ENCODE measurements around the gene EVI5L.

EVI5L gene

GRCh38 chr19:7850000-7850813 is 20.2 kb downstream of the EVI5L start:
- no peaks in the 10 kb centered on the region for H3K9me3 ChIP-seq (ENCODE audit: control insufficient read depth in 5 of 5, low read length in 5 of 5)
- H3K9ac ChIP-seq (ENCODE audit: low read length in 5 of 5) = no peak overlapping the region
- H3K27ac ChIP-seq (ENCODE audit: low read depth, low read length) = no peak overlapping the region
- H3K36me3 ChIP-seq (ENCODE audit: control insufficient read depth in 5 of 5, insufficient read depth in 5 of 5, low read length in 5 of 5) = peaks cover 0 to 17% (median 6%) of the 10 kb centered on the region in 5 donors
- H3K4me3 ChIP-seq (ENCODE audit: low read depth in 1 of 5, low read length in 5 of 5) = no peak overlapping the region
- no peaks in the 10 kb centered on the region for H3K27me3 ChIP-seq (ENCODE audit: control insufficient read depth in 5 of 5, insufficient read depth in 4 of 5, low read length in 5 of 5)
- H3K4me1 ChIP-seq (ENCODE audit: control insufficient read depth in 5 of 5, insufficient read depth in 5 of 5, low read length in 5 of 5) = peaks cover 0 to 5% (median 2%) of the 10 kb centered on the region in 5 donors

- no peaks in the 10 kb centered on the region for H3K27me3 ChIP-seq (ENCODE audit: control insufficient read depth in 5 of 5, insufficient read depth in 4 of 5, low read length in 5 of 5)
- peaks cover 0 to 5% (median 2%) of the 10 kb centered on the region in 5 donors for H3K4me1 ChIP-seq (ENCODE audit: control insufficient read depth in 5 of 5, insufficient read depth in 5 of 5, low read length in 5 of 5)
- H3K9me3 ChIP-seq (ENCODE audit: control insufficient read depth in 5 of 5, low read length in 5 of 5) = no peaks in the 10 kb centered on the region
- no peak overlapping the region for H3K4me3 ChIP-seq (ENCODE audit: low read depth in 1 of 5, low read length in 5 of 5)
- H3K27ac ChIP-seq (ENCODE audit: low read depth, low read length) = no peak overlapping the region
- H3K36me3 ChIP-seq (ENCODE audit: control insufficient read depth in 5 of 5, insufficient read depth in 5 of 5, low read length in 5 of 5) = peaks cover 0 to 20% (median 6%) of the 10 kb centered on the region in 5 donors
- H3K9ac ChIP-seq (ENCODE audit: low read length in 5 of 5) = no peak overlapping the region
These were observed 21.1 kb downstream of the EVI5L start for GRCh38 chr19:7850945-7851622.

GRCh38 chr19:7851623-7852500 is 21.8 kb downstream of the EVI5L start:
- peaks cover 0 to 5% (median 2%) of the 10 kb centered on the region in 5 donors for H3K4me1 ChIP-seq (ENCODE audit: control insufficient read depth in 5 of 5, insufficient read depth in 5 of 5, low read length in 5 of 5)
- H3K36me3 ChIP-seq (ENCODE audit: control insufficient read depth in 5 of 5, insufficient read depth in 5 of 5, low read length in 5 of 5) = peaks cover 0 to 20% (median 6%) of the 10 kb centered on the region in 5 donors
- H3K27ac ChIP-seq (ENCODE audit: low read depth, low read length) = no peak overlapping the region
- no peaks in the 10 kb centered on the region for H3K9me3 ChIP-seq (ENCODE audit: control insufficient read depth in 5 of 5, low read length in 5 of 5)
- no peak overlapping the region for H3K9ac ChIP-seq (ENCODE audit: low read length in 5 of 5)
- no peaks in the 10 kb centered on the region for H3K27me3 ChIP-seq (ENCODE audit: control insufficient read depth in 5 of 5, insufficient read depth in 4 of 5, low read length in 5 of 5)
- H3K4me3 ChIP-seq (ENCODE audit: low read depth in 1 of 5, low read length in 5 of 5) = no peak overlapping the region

GRCh38 chr19:7852851-7853769 is 23.1 kb downstream of the EVI5L start:
- peaks cover 0 to 5% (median 2%) of the 10 kb centered on the region in 5 donors for H3K4me1 ChIP-seq (ENCODE audit: control insufficient read depth in 5 of 5, insufficient read depth in 5 of 5, low read length in 5 of 5)
- no peak overlapping the region for H3K9ac ChIP-seq (ENCODE audit: low read length in 5 of 5)
- peaks cover 0 to 20% (median 6%) of the 10 kb centered on the region in 5 donors for H3K36me3 ChIP-seq (ENCODE audit: control insufficient read depth in 5 of 5, insufficient read depth in 5 of 5, low read length in 5 of 5)
- no peak overlapping the region for H3K27ac ChIP-seq (ENCODE audit: low read depth, low read length)
- H3K9me3 ChIP-seq (ENCODE audit: control insufficient read depth in 5 of 5, low read length in 5 of 5) = no peaks in the 10 kb centered on the region
- no peaks in the 10 kb centered on the region for H3K27me3 ChIP-seq (ENCODE audit: control insufficient read depth in 5 of 5, insufficient read depth in 4 of 5, low read length in 5 of 5)
- no peak overlapping the region for H3K4me3 ChIP-seq (ENCODE audit: low read depth in 1 of 5, low read length in 5 of 5)

- Histone ChIP-seq H3K4me3 (ENCODE audit: low read depth in 1 of 5, low read length in 5 of 5) (no peak overlapping the region), H3K27ac (ENCODE audit: low read depth, low read length) (no peak overlapping the region), H3K9me3 (ENCODE audit: control insufficient read depth in 5 of 5, low read length in 5 of 5) (no peaks in the 10 kb centered on the region), H3K36me3 (ENCODE audit: control insufficient read depth in 5 of 5, insufficient read depth in 5 of 5, low read length in 5 of 5) (peaks cover 0 to 24% (median 6%) of the 10 kb centered on the region in 5 donors), H3K4me1 (ENCODE audit: control insufficient read depth in 5 of 5, insufficient read depth in 5 of 5, low read length in 5 of 5) (peaks cover 0 to 5% (median 2%) of the 10 kb centered on the region in 5 donors), H3K27me3 (ENCODE audit: control insufficient read depth in 5 of 5, insufficient read depth in 4 of 5, low read length in 5 of 5) (no peaks in the 10 kb centered on the region), H3K9ac (ENCODE audit: low read length in 5 of 5) (no peak overlapping the region)
These were observed 23.7 kb downstream of the EVI5L start for GRCh38 chr19:7853770-7854128.

GRCh38 chr19:7855426-7856108 is 25.5 kb downstream of the EVI5L start:
- H3K36me3 ChIP-seq (ENCODE audit: control insufficient read depth in 5 of 5, insufficient read depth in 5 of 5, low read length in 5 of 5) = peaks cover 0 to 22% (median 6%) of the 10 kb centered on the region in 5 donors
- peaks cover 0 to 6% (median 5%) of the 10 kb centered on the region in 5 donors for H3K27me3 ChIP-seq (ENCODE audit: control insufficient read depth in 5 of 5, insufficient read depth in 4 of 5, low read length in 5 of 5)
- H3K27ac ChIP-seq (ENCODE audit: low read depth, low read length) = no peak overlapping the region
- H3K4me3 ChIP-seq (ENCODE audit: low read depth in 1 of 5, low read length in 5 of 5) = no peak overlapping the region
- H3K9ac ChIP-seq (ENCODE audit: low read length in 5 of 5) = no peak overlapping the region
- no peaks in the 10 kb centered on the region for H3K9me3 ChIP-seq (ENCODE audit: control insufficient read depth in 5 of 5, low read length in 5 of 5)
- H3K4me1 ChIP-seq (ENCODE audit: control insufficient read depth in 5 of 5, insufficient read depth in 5 of 5, low read length in 5 of 5) = peaks cover 0 to 5% (median 2%) of the 10 kb centered on the region in 5 donors

GRCh38 chr19:7856109-7856591 is 26.1 kb downstream of the EVI5L start:
- H3K27ac ChIP-seq (ENCODE audit: low read depth, low read length) = no peak overlapping the region
- H3K4me1 ChIP-seq (ENCODE audit: control insufficient read depth in 5 of 5, insufficient read depth in 5 of 5, low read length in 5 of 5) = peaks cover 0 to 5% (median 2%) of the 10 kb centered on the region in 5 donors
- H3K27me3 ChIP-seq (ENCODE audit: control insufficient read depth in 5 of 5, insufficient read depth in 4 of 5, low read length in 5 of 5) = peaks cover 0 to 11% (median 9%) of the 10 kb centered on the region in 5 donors
- no peak overlapping the region for H3K4me3 ChIP-seq (ENCODE audit: low read depth in 1 of 5, low read length in 5 of 5)
- no peak overlapping the region for H3K9ac ChIP-seq (ENCODE audit: low read length in 5 of 5)
- no peaks in the 10 kb centered on the region for H3K9me3 ChIP-seq (ENCODE audit: control insufficient read depth in 5 of 5, low read length in 5 of 5)
- H3K36me3 ChIP-seq (ENCODE audit: control insufficient read depth in 5 of 5, insufficient read depth in 5 of 5, low read length in 5 of 5) = peaks cover 0 to 22% (median 9%) of the 10 kb centered on the region in 5 donors

GRCh38 chr19:7856679-7857663 is 27.0 kb downstream of the EVI5L start:
- Histone ChIP-seq H3K36me3 (ENCODE audit: control insufficient read depth in 5 of 5, insufficient read depth in 5 of 5, low read length in 5 of 5) (peaks cover 0 to 25% (median 9%) of the 10 kb centered on the region in 5 donors), H3K27ac (ENCODE audit: low read depth, low read length) (no peak overlapping the region), H3K9ac (ENCODE audit: low read length in 5 of 5) (no peak overlapping the region), H3K27me3 (ENCODE audit: control insufficient read depth in 5 of 5, insufficient read depth in 4 of 5, low read length in 5 of 5) (peaks cover 0 to 17% (median 16%) of the 10 kb centered on the region in 5 donors), H3K9me3 (ENCODE audit: control insufficient read depth in 5 of 5, low read length in 5 of 5) (no peaks in the 10 kb centered on the region), H3K4me1 (ENCODE audit: control insufficient read depth in 5 of 5, insufficient read depth in 5 of 5, low read length in 5 of 5) (peaks cover 0 to 11% (median 8%) of the 10 kb centered on the region in 5 donors), H3K4me3 (ENCODE audit: low read depth in 1 of 5, low read length in 5 of 5) (no peak overlapping the region)
